ENCODE results near the gene NUP205. TPM values are rescaled to one million over a fixed set of nuclear protein-coding genes. Genes with fewer than 3 reads are reported as not detected.

NUP205 gene
- total RNA-seq, 2 experiments from 2014 or later = 119 to 120 TPM

- H3K27ac Mint-ChIP-seq = no peak overlapping the region
- no peaks in the 10 kb centered on the region for H3K9me3 Mint-ChIP-seq (ENCODE audit: low read depth)
- CTCF ChIA-PET = no interaction called here
- no peaks in the 10 kb centered on the region for H3K27me3 Mint-ChIP-seq
- DNase-seq = no peak
- H3K4me1 Mint-ChIP-seq = peaks cover 24% of the 10 kb centered on the region
- H3K36me3 Mint-ChIP-seq = peaks cover 34% of the 10 kb centered on the region
- H3K4me3 Mint-ChIP-seq = no peak overlapping the region
- no peak for ATAC-seq
Measured at GRCh38 chr7:135562720-135563119, 5.0 kb downstream of the NUP205 start.

GRCh38 chr7:135571834-135572233, 14.1 kb downstream of the NUP205 start:
- Mint-ChIP-seq H3K9me3 (ENCODE audit: low read depth) (peaks cover 6% of the 10 kb centered on the region), H3K27ac (no peak overlapping the region), H3K4me1 (peaks cover 25% of the 10 kb centered on the region), H3K36me3 (peaks cover 46% of the 10 kb centered on the region), H3K4me3 (no peak overlapping the region), H3K27me3 (no peaks in the 10 kb centered on the region)
- ATAC-seq = no peak
- DNase-seq = no peak
- CTCF ChIA-PET = interaction anchor here (1.9 kb wide), 1 partner anchor 27 kb away, joined by 5 read pairs; no protein-coding TSS in a partner anchor

DNA sequence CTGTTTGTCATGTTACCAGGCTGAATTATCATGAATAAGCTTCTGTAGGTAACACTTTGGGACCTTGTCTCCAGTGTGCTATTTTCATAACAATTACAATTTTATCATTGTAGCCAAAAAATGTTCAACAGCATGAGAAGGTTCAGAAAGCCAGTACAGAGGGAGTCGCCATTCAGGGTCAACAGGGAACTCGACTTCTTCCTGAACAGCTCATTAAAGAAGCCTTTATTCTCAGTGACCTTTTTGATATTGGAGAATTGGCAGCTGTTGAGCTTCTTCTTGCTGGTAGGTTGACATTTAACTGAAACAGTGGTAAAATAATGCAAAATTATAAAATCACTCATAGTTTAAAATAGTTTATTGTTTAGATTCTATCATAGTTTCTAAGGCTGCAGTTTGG, 15.8 kb downstream of the NUP205 start:
- Mint-ChIP-seq H3K27ac (no peak overlapping the region), H3K4me3 (no peak overlapping the region), H3K27me3 (no peaks in the 10 kb centered on the region), H3K9me3 (ENCODE audit: low read depth) (peaks cover 6% of the 10 kb centered on the region), H3K4me1 (peaks cover 29% of the 10 kb centered on the region), H3K36me3 (peaks cover 56% of the 10 kb centered on the region)
- ATAC-seq = no peak
- no peak for DNase-seq
- CTCF ChIA-PET = interaction anchor here (1.5 to 1.9 kb wide), 2 partner anchors 16 to 25 kb away, joined by 3 to 5 read pairs; partner anchors contain the start of gene NUP205

GRCh38 chr7:135575296-135575695, 17.6 kb downstream of the NUP205 start:
- CTCF ChIA-PET = no interaction called here
- DNase-seq = peak; percentile 44
- Mint-ChIP-seq H3K27me3 (no peaks in the 10 kb centered on the region), H3K9me3 (ENCODE audit: low read depth) (peaks cover 6% of the 10 kb centered on the region), H3K4me1 (peaks cover 29% of the 10 kb centered on the region), H3K36me3 (peaks cover 65% of the 10 kb centered on the region), H3K27ac (peak overlapping the region; percentile 85), H3K4me3 (no peak overlapping the region)
- ATAC-seq = peak; percentile 78

GRCh38 chr7:135578569-135578968, 20.9 kb downstream of the NUP205 start:
- CTCF ChIA-PET = interaction anchor here (0.5 kb wide), 1 partner anchor 8 kb away, joined by 3 read pairs; no protein-coding TSS in a partner anchor

DNA sequence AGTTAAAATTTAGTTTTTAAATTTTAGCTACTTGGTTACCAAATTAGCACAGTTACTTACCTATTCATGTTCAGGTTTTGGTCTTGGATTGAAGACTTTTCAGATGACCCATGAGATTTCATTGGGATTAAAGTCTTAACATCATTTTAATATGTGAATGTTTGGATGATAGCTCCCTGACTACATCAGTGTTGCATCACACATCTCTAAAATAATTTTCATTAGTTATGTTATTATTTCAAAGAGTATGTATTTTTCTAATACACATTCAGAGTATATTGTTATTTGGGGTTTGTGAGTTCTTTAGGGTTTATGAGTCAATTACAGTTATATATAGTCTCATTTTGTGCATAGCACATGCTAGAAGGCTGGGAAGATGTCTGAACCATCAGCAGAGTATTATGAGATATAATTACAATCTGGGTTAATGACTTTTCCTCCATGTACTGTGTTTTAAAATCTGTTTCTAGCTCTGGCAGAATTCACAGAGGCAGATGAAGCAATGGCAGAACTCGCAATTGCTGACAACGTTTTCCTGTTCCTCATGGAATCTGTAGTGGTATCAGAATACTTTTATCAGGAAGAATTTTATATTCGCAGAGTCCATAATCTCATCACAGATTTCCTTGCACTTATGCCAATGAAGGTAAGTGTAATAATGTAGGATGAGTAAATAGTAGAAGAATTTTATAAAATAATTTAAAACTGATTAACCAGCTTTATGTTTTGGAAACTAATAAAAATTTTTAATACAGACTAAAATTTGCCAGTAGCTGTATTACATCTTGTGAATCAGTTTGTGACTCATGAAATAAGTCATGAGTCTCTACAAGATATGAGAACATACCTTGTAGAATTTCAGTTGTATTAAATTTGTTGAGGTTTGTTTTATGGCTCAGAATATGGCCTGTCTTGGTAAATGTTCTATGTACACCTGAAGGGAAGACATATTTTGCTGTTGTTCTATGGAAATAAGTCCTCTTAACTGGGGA, 26.9 kb downstream of the NUP205 start:
- Mint-ChIP-seq H3K36me3 (peaks cover 57% of the 10 kb centered on the region), H3K4me3 (no peak overlapping the region), H3K9me3 (ENCODE audit: low read depth) (no peaks in the 10 kb centered on the region), H3K27ac (no peak overlapping the region), H3K4me1 (no peaks in the 10 kb centered on the region), H3K27me3 (no peaks in the 10 kb centered on the region)
- CTCF ChIA-PET = no interaction called here
- DNase-seq (no peak), ATAC-seq (no peak)

More at GRCh38 chr7:135578569-135578968, 20.9 kb downstream of the NUP205 start:
- no peaks in the 10 kb centered on the region for H3K27me3 Mint-ChIP-seq
- peaks cover 29% of the 10 kb centered on the region for H3K4me1 Mint-ChIP-seq
- peaks cover 69% of the 10 kb centered on the region for H3K36me3 Mint-ChIP-seq
- ATAC-seq (no peak), DNase-seq (no peak)
- peaks cover 6% of the 10 kb centered on the region for H3K9me3 Mint-ChIP-seq (ENCODE audit: low read depth)
- no peak overlapping the region for H3K4me3 Mint-ChIP-seq
- H3K27ac Mint-ChIP-seq = peak overlapping the region; percentile 34

DNA sequence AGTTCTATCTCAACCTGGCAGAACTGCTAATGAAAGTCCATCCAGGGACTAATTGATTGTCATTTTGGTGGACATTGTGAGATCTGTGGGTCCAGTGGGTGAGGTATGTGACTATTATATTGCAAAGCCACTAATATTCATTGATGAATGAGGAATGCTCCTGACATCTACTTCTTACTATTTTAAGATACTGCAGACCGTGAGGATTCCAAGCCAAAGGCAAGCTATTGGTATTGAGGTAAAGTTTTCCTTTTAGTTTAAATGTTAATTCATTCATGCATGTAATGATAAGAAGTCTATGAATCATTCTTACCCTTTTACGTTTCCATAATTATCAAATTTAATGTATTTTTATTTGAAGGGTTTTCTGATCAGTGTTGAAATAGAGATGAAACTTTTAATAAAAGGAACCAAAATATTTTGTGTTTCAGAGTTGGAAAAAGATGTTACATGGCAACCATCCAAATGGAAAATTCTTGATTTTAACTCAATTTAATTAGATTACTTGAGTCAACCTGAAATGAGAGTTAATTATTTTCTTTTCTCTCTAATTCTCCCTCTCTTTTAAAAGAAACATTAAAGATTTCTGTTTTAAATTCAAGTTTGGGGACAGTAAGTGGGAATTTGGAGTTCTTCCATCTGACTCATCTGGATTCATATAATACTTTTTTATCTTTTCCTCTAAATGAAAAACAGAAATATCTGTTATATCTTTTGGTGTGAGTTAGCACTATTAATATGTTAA, 39.6 kb downstream of the NUP205 start:
- H3K4me3 Mint-ChIP-seq = no peak overlapping the region
- H3K27me3 Mint-ChIP-seq = no peaks in the 10 kb centered on the region
- ATAC-seq (no peak), DNase-seq (no peak)
- H3K9me3 Mint-ChIP-seq (ENCODE audit: low read depth) = no peaks in the 10 kb centered on the region
- CTCF ChIA-PET = interaction anchor here (1.5 to 1.6 kb wide), 2 partner anchors 22 to 30 kb away, joined by 4 read pairs; no protein-coding TSS in a partner anchor
- no peak overlapping the region for H3K27ac Mint-ChIP-seq
- no peaks in the 10 kb centered on the region for H3K4me1 Mint-ChIP-seq
- peaks cover 50% of the 10 kb centered on the region for H3K36me3 Mint-ChIP-seq

DNA sequence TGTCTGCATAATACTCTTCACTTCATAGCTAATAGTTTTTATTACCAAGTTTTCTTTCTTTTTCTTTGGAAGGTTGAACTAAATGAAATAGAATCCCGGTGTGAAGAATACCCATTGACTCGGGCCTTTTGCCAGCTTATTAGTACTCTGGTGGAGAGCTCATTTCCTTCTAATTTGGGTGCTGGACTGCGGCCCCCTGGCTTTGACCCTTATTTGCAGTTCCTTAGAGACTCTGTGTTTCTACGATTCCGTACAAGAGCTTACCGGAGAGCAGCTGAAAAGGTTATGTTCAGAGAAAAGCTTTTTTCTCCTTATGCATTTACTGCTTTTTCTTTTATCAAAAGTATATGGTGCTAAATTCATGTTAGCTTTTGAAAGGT, 40.2 kb downstream of the NUP205 start:
- Mint-ChIP-seq H3K9me3 (ENCODE audit: low read depth) (no peaks in the 10 kb centered on the region), H3K27ac (no peak overlapping the region), H3K4me1 (no peaks in the 10 kb centered on the region), H3K36me3 (peaks cover 49% of the 10 kb centered on the region), H3K27me3 (no peaks in the 10 kb centered on the region), H3K4me3 (no peak overlapping the region)
- CTCF ChIA-PET = interaction anchor here (1.5 to 1.6 kb wide), 3 partner anchors 22 to 30 kb away, joined by 4 to 5 read pairs (median 4); no protein-coding TSS in a partner anchor
- ATAC-seq = no peak
- DNase-seq = no peak

- peaks cover 51% of the 10 kb centered on the region for H3K36me3 Mint-ChIP-seq
- no peak for DNase-seq
- H3K9me3 Mint-ChIP-seq (ENCODE audit: low read depth) = no peaks in the 10 kb centered on the region
- ATAC-seq = no peak
- no peaks in the 10 kb centered on the region for H3K4me1 Mint-ChIP-seq
- H3K27me3 Mint-ChIP-seq = no peaks in the 10 kb centered on the region
- CTCF ChIA-PET = interaction anchor here (1.0 to 1.6 kb wide), 3 partner anchors 9 to 46 kb away, joined by 3 to 5 read pairs (median 3); no protein-coding TSS in a partner anchor
- no peak overlapping the region for H3K4me3 Mint-ChIP-seq
- no peak overlapping the region for H3K27ac Mint-ChIP-seq
Measured at GRCh38 chr7:135599471-135599870, 41.8 kb downstream of the NUP205 start.

GRCh38 chr7:135600226-135600625, 42.5 kb downstream of the NUP205 start:
- H3K4me1 Mint-ChIP-seq = no peaks in the 10 kb centered on the region
- ATAC-seq (no peak), DNase-seq (no peak)
- no peak overlapping the region for H3K27ac Mint-ChIP-seq
- H3K27me3 Mint-ChIP-seq = no peaks in the 10 kb centered on the region
- peaks cover 46% of the 10 kb centered on the region for H3K36me3 Mint-ChIP-seq
- H3K9me3 Mint-ChIP-seq (ENCODE audit: low read depth) = no peaks in the 10 kb centered on the region
- CTCF ChIA-PET = interaction anchor here (0.6 kb wide), 1 partner anchor 270 kb away, joined by 3 read pairs; no protein-coding TSS in a partner anchor
- no peak overlapping the region for H3K4me3 Mint-ChIP-seq

- Mint-ChIP-seq H3K27ac (peak overlapping the region; percentile 24), H3K4me3 (no peak overlapping the region), H3K4me1 (no peaks in the 10 kb centered on the region), H3K27me3 (no peaks in the 10 kb centered on the region), H3K9me3 (ENCODE audit: low read depth) (no peaks in the 10 kb centered on the region), H3K36me3 (peaks cover 45% of the 10 kb centered on the region)
- DNase-seq (no peak), ATAC-seq (no peak)
- CTCF ChIA-PET = no interaction called here
Measured at GRCh38 chr7:135601182-135601581, 43.5 kb downstream of the NUP205 start.

- peaks cover 51% of the 10 kb centered on the region for H3K36me3 Mint-ChIP-seq
- CTCF ChIA-PET = no interaction called here
Measured at GRCh38 chr7:135602304-135602703, 44.6 kb downstream of the NUP205 start.

DNA sequence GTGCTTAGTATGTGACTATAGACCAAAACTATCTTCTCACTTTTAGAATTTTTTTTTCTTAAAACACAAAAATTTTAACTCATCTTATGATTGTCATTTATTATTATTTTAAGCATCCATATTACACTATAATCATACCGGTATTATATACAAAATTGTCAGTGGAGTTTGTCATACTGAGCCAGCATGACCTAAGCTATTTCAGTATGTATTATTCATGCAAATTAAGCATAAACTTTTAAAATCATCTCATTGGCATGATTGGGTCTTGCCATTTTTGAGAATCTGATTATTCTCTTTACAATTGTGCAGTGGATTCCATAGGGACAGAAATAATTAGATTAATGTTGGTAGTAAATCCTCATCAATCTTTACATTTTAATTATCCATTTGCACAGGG, 58.4 kb downstream of the NUP205 start:
- DNase-seq (no peak), ATAC-seq (no peak)
- Mint-ChIP-seq H3K9me3 (ENCODE audit: low read depth) (no peaks in the 10 kb centered on the region), H3K27me3 (no peaks in the 10 kb centered on the region), H3K4me1 (no peaks in the 10 kb centered on the region), H3K4me3 (no peak overlapping the region), H3K27ac (no peak overlapping the region), H3K36me3 (peaks cover 36% of the 10 kb centered on the region)
- CTCF ChIA-PET = interaction anchor here (1.6 kb wide), 1 partner anchor 17 kb away, joined by 4 read pairs; no protein-coding TSS in a partner anchor

More at GRCh38 chr7:135602304-135602703, 44.6 kb downstream of the NUP205 start:
- no peak for ATAC-seq
- Mint-ChIP-seq H3K4me1 (no peaks in the 10 kb centered on the region), H3K9me3 (ENCODE audit: low read depth) (no peaks in the 10 kb centered on the region), H3K4me3 (no peak overlapping the region), H3K27ac (no peak overlapping the region), H3K27me3 (no peaks in the 10 kb centered on the region)
- no peak for DNase-seq

Measured in activated CD8-positive, alpha-beta memory T cell treated with anti-CD3 and anti-CD28 coated beads, Interleukin-2, amount 10 ng/mL, durations not matched to agents 7 days and 5 days (primary cell).